Peyer's patch (tissue), 4 donors: ENCODE results near the gene PIK3CD. TPM values are rescaled to one million over a fixed set of nuclear protein-coding genes. Genes with fewer than 3 reads are reported as not detected.

Experiments
- DNase-seq, 3 donors: peaks; one replicate each; pipeline ENCODE4 v3.0.0-alpha.2; 2017 to 2019
- H3K27ac ChIP-seq, 4 donors: fragments of 200-600 bp; sonication (generic); one replicate each; pipeline ENCODE4 v1.5.1; 2016 to 2019
- H3K27me3 ChIP-seq, 2 donors: fragments of 200-600 bp; sonication (generic); one replicate each; pipeline ENCODE4 v1.5.1; 2019
- H3K36me3 ChIP-seq, 3 donors: fragments of 200-600 bp; sonication (generic); one replicate each; pipeline ENCODE4 v1.5.1; 2016 to 2019
- H3K4me1 ChIP-seq, 4 donors: fragments of 200-600 bp; sonication (generic); one replicate each; pipeline ENCODE4 v1.5.1; 2016 to 2019
- H3K4me3 ChIP-seq, 4 donors: fragments of 200-600 bp; sonication (generic); 1 replicate in 3 of 4; 2 replicates in 1 of 4; pipeline ENCODE4 v1.5.1; 2016 to 2019; ENCODE audit warnings: mild to moderate bottlenecking in 1 of 4
- H3K9me3 ChIP-seq, 4 donors: fragments of 200-600 bp; sonication (generic); one replicate each; pipeline ENCODE4 v1.5.1; 2016 to 2019; ENCODE audit warnings: mild to moderate bottlenecking in 1 of 4
- CTCF ChIP-seq, 6 experiments: fragments of 450-650 bp in 4 of 6; fragments of 200-600 bp in 2 of 6; sonication (generic) in 1 of 6; IDR thresholded peaks; one replicate each; pipeline ENCODE4 v1.5.1; 2017 to 2019; ENCODE audit warnings: antibody characterized with exemption in 6 of 6, mild to moderate bottlenecking in 3 of 6, moderate library complexity in 1 of 6
- POLR2A ChIP-seq, 2 donors: fragments of 450-650 bp; IDR thresholded peaks; one replicate each; pipeline ENCODE4 v1.5.1; 2017; ENCODE audit warnings: antibody characterized with exemption in 2 of 2, mild to moderate bottlenecking in 2 of 2, moderate library complexity in 2 of 2
- total RNA-seq, 4 donors: library from RNA; depleted of rRNA; stranded (reverse); fragments of >200 nt; gene quantifications; one replicate each; pipeline ENCODE4 v1.1.0, GENCODE V29; 2016

PIK3CD gene
- total RNA-seq, 4 donors from 2014 or later = 2.8 to 34.7 (median 7.6) TPM

GRCh38 chr1:9715536-9716226, 64.2 kb downstream of the PIK3CD start:
- Histone ChIP-seq H3K27me3 (no peaks in the 10 kb centered on the region), H3K4me1 (peaks cover 0 to 53% (median 19%) of the 10 kb centered on the region in 4 donors), H3K9me3 (no peaks in the 10 kb centered on the region), H3K4me3 (peak overlapping the region in 1 of 4 donors; percentile 43), H3K36me3 (peaks cover 0 to 13% (median 0%) of the 10 kb centered on the region in 3 donors), H3K27ac (peak overlapping the region; percentile 81 to 93 (median 88))
- TF ChIP-seq CTCF (IDR thresholded peaks at IDR 0.05) (no peak), POLR2A (IDR thresholded peaks at IDR 0.05) (no peak)
- peak in 2 of 3 donors; percentile 73 to 75 for DNase-seq

GRCh38 chr1:9716404-9717192, 65.1 kb downstream of the PIK3CD start:
- H3K4me1 ChIP-seq = peaks cover 0 to 61% (median 20%) of the 10 kb centered on the region in 4 donors
- H3K9me3 ChIP-seq = no peaks in the 10 kb centered on the region
- TF ChIP-seq POLR2A (IDR thresholded peaks at IDR 0.05) = no peak
- no peak for TF ChIP-seq CTCF (IDR thresholded peaks at IDR 0.05)
- peak overlapping the region; percentile 81 to 93 (median 88) for H3K27ac ChIP-seq
- peak overlapping the region; percentile 22 to 50 (median 45) for H3K4me3 ChIP-seq
- H3K36me3 ChIP-seq = peaks cover 0 to 13% (median 0%) of the 10 kb centered on the region in 3 donors
- H3K27me3 ChIP-seq = no peaks in the 10 kb centered on the region
- DNase-seq = peak in 2 of 3 donors; percentile 42 to 59

- Histone ChIP-seq H3K27ac (peak overlapping the region; percentile 81 to 93 (median 88)), H3K27me3 (no peaks in the 10 kb centered on the region), H3K36me3 (peaks cover 0 to 21% (median 0%) of the 10 kb centered on the region in 3 donors), H3K4me1 (peaks cover 0 to 63% (median 22%) of the 10 kb centered on the region in 4 donors), H3K4me3 (peak overlapping the region; percentile 22 to 50 (median 45)), H3K9me3 (no peaks in the 10 kb centered on the region)
- DNase-seq = peak in 2 of 3 donors; percentile 97 to 98
- TF ChIP-seq POLR2A (IDR thresholded peaks at IDR 0.05) (no peak), CTCF (IDR thresholded peaks at IDR 0.05) (no peak)
Observed at GRCh38 chr1:9717193-9718005, 65.9 kb downstream of the PIK3CD start.

- H3K27ac ChIP-seq = peak overlapping the region; percentile 81 to 93 (median 88)
- peaks cover 0 to 63% (median 22%) of the 10 kb centered on the region in 4 donors for H3K4me1 ChIP-seq
- no peaks in the 10 kb centered on the region for H3K27me3 ChIP-seq
- peaks cover 0 to 28% (median 0%) of the 10 kb centered on the region in 3 donors for H3K36me3 ChIP-seq
- TF ChIP-seq CTCF (IDR thresholded peaks at IDR 0.05) = no peak
- TF ChIP-seq POLR2A (IDR thresholded peaks at IDR 0.05) = no peak
- DNase-seq = no peak
- no peaks in the 10 kb centered on the region for H3K9me3 ChIP-seq
- peak overlapping the region; percentile 12 to 50 (median 34) for H3K4me3 ChIP-seq
Observed at GRCh38 chr1:9718006-9718680, 66.6 kb downstream of the PIK3CD start.
